Activated naive CD8-positive, alpha-beta T cell treated with anti-CD3 and anti-CD28 coated beads, Interleukin-2, amount 10 ng/mL, durations not matched to agents 7 days and 5 days (primary cell): ENCODE results near the gene EPHA6. TPM values are rescaled to one million over a fixed set of nuclear protein-coding genes. Genes with fewer than 3 reads are reported as not detected.
"Not testable (repeated sequence)": the region's sequence is repeated elsewhere in the genome, so short reads cannot be mapped to it uniquely, and the experiment has no call there.

Experiments
- ATAC-seq: fragments of 150-1000 bp; cut with Tn5 transposase; one replicate; pipeline ENCODE4 v1.10.0; 2021; ENCODE audit warnings: low read depth, moderate library complexity
- POLR2A ChIA-PET: fragments of 350-600 bp; sonication (Branson Sonifier 250); formaldehyde crosslinking; loops from one replicate; lab custom pipeline; 2021; ENCODE audit warnings: antibody characterized with exemption; lab: Charles Lee
- DNase-seq: peaks from one replicate; pipeline ENCODE4 v3.0.0; 2021
- H3K27ac Mint-ChIP-seq: one replicate; pipeline ENCODE4 v1.8.0; 2022; ENCODE audit warnings: mild to moderate bottlenecking, mixed read lengths
- H3K27me3 Mint-ChIP-seq: one replicate; pipeline ENCODE4 v1.8.0; 2022; ENCODE audit warnings: mild to moderate bottlenecking, moderate library complexity, mixed read lengths
- H3K36me3 Mint-ChIP-seq: one replicate; pipeline ENCODE4 v1.8.0; 2021; ENCODE audit warnings: mild to moderate bottlenecking, mixed read lengths
- H3K4me1 Mint-ChIP-seq: one replicate; pipeline ENCODE4 v1.8.0; 2021; ENCODE audit warnings: mixed read lengths
- H3K4me3 Mint-ChIP-seq: one replicate; pipeline ENCODE4 v1.8.0; 2022; ENCODE audit warnings: mild to moderate bottlenecking, moderate library complexity, mixed read lengths
- H3K9me3 Mint-ChIP-seq: one replicate; pipeline ENCODE4 v1.8.0; 2021; ENCODE audit warnings: mixed read lengths
- total RNA-seq, 2 experiments: library from RNA; stranded (reverse); gene quantifications; one replicate each; pipeline ENCODE4 v1.2.3, GENCODE V29; 2021

Gene EPHA6
- total RNA-seq, 2 experiments from 2014 or later = not detected

GRCh38 chr3:97515076-97515475 is 700.7 kb downstream of the EPHA6 start:
- Mint-ChIP-seq H3K4me3 (no peak overlapping the region), H3K27ac (no peak overlapping the region), H3K27me3 (no peaks in the 10 kb centered on the region), H3K9me3 (no peaks in the 10 kb centered on the region), H3K36me3 (no peaks in the 10 kb centered on the region), H3K4me1 (no peaks in the 10 kb centered on the region)
- ATAC-seq = no peak
- DNase-seq = no peak
- POLR2A ChIA-PET = no interaction called here

DNA sequence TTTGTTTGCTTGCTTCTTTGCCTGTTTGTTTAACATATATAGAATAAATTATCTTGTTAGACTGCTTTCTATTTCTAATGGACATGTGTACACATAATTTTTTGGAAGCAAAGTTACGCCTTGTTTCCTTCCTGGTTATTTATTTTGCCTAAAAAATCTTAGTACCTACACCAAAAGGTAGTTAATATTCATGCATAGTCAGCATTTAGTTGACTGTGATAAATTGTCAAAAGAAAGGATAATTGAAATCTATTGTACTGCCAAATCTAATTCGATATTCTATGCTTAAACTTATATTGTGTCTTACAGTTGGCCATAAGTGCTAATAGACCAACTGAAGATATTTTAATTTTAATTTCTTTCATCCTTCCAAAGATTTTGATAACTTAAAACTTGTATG is 716.3 kb downstream of the EPHA6 start:
- POLR2A ChIA-PET = no interaction called here
- no peaks in the 10 kb centered on the region for H3K9me3 Mint-ChIP-seq
- no peaks in the 10 kb centered on the region for H3K4me1 Mint-ChIP-seq
- no peaks in the 10 kb centered on the region for H3K27me3 Mint-ChIP-seq
- H3K27ac Mint-ChIP-seq = no peak overlapping the region
- H3K4me3 Mint-ChIP-seq = no peak overlapping the region
- ATAC-seq (no peak), DNase-seq (no peak)
- no peaks in the 10 kb centered on the region for H3K36me3 Mint-ChIP-seq

DNA sequence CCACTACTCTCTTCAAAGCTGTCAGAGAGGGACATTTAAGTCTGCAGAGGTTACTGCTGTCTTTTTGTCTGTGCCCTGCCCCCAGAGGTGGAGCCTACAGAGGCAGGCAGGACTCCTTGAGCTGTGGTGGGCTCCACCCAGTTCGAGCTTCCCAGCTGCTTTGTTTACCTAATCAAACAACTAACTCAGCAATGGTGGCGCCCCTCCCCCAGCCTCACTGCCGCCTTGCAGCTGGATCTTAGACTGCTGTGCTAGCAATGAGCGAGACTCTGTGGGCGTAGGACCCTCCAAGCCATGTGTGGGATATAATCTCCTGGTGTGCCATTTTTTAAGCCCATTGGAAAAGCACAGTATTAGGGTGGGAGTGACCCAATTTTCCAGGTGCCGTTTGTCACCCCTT is 733.2 kb downstream of the EPHA6 start:
- DNase-seq, H3K4me1 Mint-ChIP-seq, H3K4me3 Mint-ChIP-seq, POLR2A ChIA-PET, ATAC-seq, H3K27me3 Mint-ChIP-seq, H3K27ac Mint-ChIP-seq, H3K9me3 Mint-ChIP-seq, H3K36me3 Mint-ChIP-seq: not testable (repeated sequence)

DNA sequence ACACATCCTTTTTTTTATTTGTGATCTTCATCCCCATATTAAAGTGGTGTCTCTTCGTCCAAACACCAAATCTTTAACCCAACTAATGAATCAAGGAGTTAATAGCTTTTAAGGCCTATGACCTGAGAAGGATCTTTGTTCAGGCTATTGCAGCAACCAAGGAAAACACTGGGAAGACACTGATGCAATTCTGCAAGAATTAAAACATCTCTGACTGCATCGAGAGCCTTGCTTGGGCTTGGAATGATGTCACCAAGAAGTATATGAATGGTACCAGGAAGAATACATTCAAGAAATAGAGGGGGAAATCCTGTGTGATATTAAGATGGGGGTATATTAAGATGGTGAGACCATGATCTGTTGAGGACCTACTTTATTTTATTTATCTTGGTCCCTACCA is 736.0 kb downstream of the EPHA6 start:
- Mint-ChIP-seq H3K27ac (no peak overlapping the region), H3K4me3 (no peak overlapping the region), H3K4me1 (no peaks in the 10 kb centered on the region), H3K36me3 (no peaks in the 10 kb centered on the region), H3K27me3 (no peaks in the 10 kb centered on the region), H3K9me3 (no peaks in the 10 kb centered on the region)
- DNase-seq (no peak), ATAC-seq (no peak)
- POLR2A ChIA-PET = no interaction called here

- H3K4me1 Mint-ChIP-seq = no peaks in the 10 kb centered on the region
- DNase-seq (no peak), ATAC-seq (no peak)
- POLR2A ChIA-PET = no interaction called here
- H3K27me3 Mint-ChIP-seq = no peaks in the 10 kb centered on the region
- H3K36me3 Mint-ChIP-seq = no peaks in the 10 kb centered on the region
- H3K4me3 Mint-ChIP-seq = no peak overlapping the region
- no peaks in the 10 kb centered on the region for H3K9me3 Mint-ChIP-seq
- H3K27ac Mint-ChIP-seq = no peak overlapping the region
Measured at GRCh38 chr3:97552186-97552585, 737.8 kb downstream of the EPHA6 start.

DNA sequence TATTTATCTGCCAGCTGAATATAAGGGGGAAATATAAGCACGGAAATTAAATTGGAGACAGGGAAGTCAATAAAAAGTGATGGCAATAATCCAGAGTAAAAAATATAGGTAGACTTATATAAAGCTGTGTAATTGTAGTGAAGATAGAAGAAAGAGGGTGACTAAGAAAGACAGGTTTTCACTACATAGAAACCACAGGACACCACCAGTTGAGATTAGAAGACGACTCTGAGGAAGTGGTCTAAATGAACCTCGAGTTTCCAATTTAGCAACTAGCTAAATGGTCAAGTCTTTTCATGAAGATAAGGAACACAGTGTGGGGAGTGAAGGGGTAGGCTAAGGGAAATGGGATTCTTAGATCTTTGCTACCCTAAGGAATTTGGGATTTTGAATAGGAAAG is 761.3 kb downstream of the EPHA6 start:
- no peak overlapping the region for H3K4me3 Mint-ChIP-seq
- H3K27ac Mint-ChIP-seq = no peak overlapping the region
- H3K36me3 Mint-ChIP-seq = no peaks in the 10 kb centered on the region
- POLR2A ChIA-PET = no interaction called here
- H3K4me1 Mint-ChIP-seq = no peaks in the 10 kb centered on the region
- DNase-seq = no peak
- no peaks in the 10 kb centered on the region for H3K9me3 Mint-ChIP-seq
- no peaks in the 10 kb centered on the region for H3K27me3 Mint-ChIP-seq
- ATAC-seq = no peak

DNA sequence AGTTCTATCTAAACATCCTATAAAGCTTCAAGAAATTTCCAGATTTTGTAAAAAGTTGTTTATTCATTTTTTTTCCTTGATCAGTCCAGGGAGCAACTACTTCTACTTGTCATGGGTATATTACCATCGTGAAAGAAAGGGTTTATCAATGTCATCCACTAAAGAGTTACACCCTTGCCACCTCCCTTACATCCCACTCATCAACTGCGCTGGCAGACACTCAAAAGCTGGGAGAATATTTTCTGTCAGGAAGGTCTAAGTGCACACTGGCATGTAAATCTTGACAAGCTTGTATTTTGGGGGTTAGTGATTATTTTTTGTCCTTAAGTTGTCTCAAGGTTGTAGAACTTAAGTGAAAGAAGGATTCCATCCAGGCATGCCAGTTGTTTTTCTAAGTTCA is 761.8 kb downstream of the EPHA6 start:
- no peak for ATAC-seq
- no peaks in the 10 kb centered on the region for H3K4me1 Mint-ChIP-seq
- H3K4me3 Mint-ChIP-seq = no peak overlapping the region
- no peaks in the 10 kb centered on the region for H3K27me3 Mint-ChIP-seq
- H3K9me3 Mint-ChIP-seq = no peaks in the 10 kb centered on the region
- no peak for DNase-seq
- no peak overlapping the region for H3K27ac Mint-ChIP-seq
- POLR2A ChIA-PET = no interaction called here
- no peaks in the 10 kb centered on the region for H3K36me3 Mint-ChIP-seq

DNA sequence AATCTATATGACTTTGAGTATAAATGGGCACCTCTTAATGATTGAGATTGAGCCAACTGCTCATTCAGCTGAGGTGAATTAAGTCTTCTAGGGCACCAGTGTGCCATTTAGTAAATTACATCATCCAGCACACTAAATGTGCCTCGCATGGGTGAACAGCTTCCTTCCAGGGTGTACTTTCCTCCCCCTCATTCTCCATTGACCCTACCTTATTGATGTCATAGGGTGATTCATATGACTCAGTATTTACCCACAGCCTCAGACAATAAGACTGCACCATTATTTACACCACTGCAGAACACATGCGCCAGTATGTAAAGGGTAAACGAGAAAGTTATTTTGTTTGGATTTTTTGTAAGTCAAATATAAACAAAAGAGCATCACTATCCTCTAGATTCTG is 765.0 kb downstream of the EPHA6 start:
- no peaks in the 10 kb centered on the region for H3K4me1 Mint-ChIP-seq
- no peaks in the 10 kb centered on the region for H3K9me3 Mint-ChIP-seq
- DNase-seq = no peak
- H3K27me3 Mint-ChIP-seq = no peaks in the 10 kb centered on the region
- no peak overlapping the region for H3K27ac Mint-ChIP-seq
- no peak for ATAC-seq
- H3K4me3 Mint-ChIP-seq = no peak overlapping the region
- H3K36me3 Mint-ChIP-seq = no peaks in the 10 kb centered on the region
- POLR2A ChIA-PET = no interaction called here

DNA sequence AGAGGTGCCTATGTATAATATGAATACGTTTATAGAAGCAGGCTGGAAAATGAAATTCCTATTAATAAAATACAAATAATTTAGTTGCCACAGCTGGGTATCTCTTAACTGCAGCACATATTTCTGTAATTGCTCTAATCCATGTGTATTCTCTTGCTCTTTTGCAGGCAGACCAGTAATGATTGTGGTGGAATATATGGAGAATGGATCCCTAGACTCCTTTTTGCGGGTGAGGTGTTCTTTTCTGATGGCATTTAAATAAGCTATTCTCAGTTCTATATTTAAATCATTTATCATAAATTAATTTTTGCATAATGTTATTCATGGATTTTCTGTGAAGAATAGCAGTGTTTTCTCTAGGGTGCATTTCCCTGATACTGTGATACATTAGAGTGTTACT is 796.2 kb downstream of the EPHA6 start:
- H3K4me1 Mint-ChIP-seq = peaks cover 2% of the 10 kb centered on the region
- no peaks in the 10 kb centered on the region for H3K27me3 Mint-ChIP-seq
- no peaks in the 10 kb centered on the region for H3K36me3 Mint-ChIP-seq
- DNase-seq (no peak), ATAC-seq (no peak)
- H3K4me3 Mint-ChIP-seq = no peak overlapping the region
- POLR2A ChIA-PET = no interaction called here
- H3K9me3 Mint-ChIP-seq = no peaks in the 10 kb centered on the region
- no peak overlapping the region for H3K27ac Mint-ChIP-seq

GRCh38 chr3:97612632-97613031 is 798.2 kb downstream of the EPHA6 start:
- Mint-ChIP-seq H3K9me3 (no peaks in the 10 kb centered on the region), H3K4me1 (peaks cover 2% of the 10 kb centered on the region), H3K4me3 (no peak overlapping the region), H3K36me3 (no peaks in the 10 kb centered on the region), H3K27ac (no peak overlapping the region), H3K27me3 (no peaks in the 10 kb centered on the region)
- ATAC-seq (no peak), DNase-seq (no peak)
- POLR2A ChIA-PET = no interaction called here

DNA sequence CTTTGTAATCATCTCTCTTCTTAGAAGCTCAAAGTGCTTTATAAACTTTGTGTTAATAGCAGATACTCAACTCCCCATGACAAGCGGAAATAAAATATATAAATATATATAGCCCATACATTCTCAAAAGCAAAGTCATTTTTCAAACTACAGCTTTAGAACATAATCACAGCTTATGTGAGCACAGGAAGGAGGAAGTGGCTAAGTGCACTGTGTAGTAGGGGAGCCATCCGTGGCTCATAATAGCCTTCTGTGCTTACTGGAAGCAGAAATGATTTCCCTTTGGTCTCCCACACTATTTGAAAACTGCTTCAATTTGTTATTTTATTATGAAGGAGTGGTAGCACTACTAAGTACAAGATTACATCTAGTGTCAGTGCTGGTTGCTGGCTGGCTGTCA is 798.7 kb downstream of the EPHA6 start:
- Mint-ChIP-seq H3K4me1 (peaks cover 2% of the 10 kb centered on the region), H3K27ac (no peak overlapping the region)

GRCh38 chr3:97620514-97620913 is 806.1 kb downstream of the EPHA6 start:
- H3K36me3 Mint-ChIP-seq, POLR2A ChIA-PET, H3K27ac Mint-ChIP-seq, DNase-seq, ATAC-seq, H3K4me3 Mint-ChIP-seq, H3K27me3 Mint-ChIP-seq, H3K9me3 Mint-ChIP-seq, H3K4me1 Mint-ChIP-seq: not testable (repeated sequence)

More for the DNA sequence above, 798.7 kb downstream of the EPHA6 start:
- Mint-ChIP-seq H3K4me3 (no peak overlapping the region), H3K36me3 (no peaks in the 10 kb centered on the region), H3K9me3 (no peaks in the 10 kb centered on the region), H3K27me3 (no peaks in the 10 kb centered on the region)
- ATAC-seq (no peak), DNase-seq (no peak)
- POLR2A ChIA-PET = no interaction called here

DNA sequence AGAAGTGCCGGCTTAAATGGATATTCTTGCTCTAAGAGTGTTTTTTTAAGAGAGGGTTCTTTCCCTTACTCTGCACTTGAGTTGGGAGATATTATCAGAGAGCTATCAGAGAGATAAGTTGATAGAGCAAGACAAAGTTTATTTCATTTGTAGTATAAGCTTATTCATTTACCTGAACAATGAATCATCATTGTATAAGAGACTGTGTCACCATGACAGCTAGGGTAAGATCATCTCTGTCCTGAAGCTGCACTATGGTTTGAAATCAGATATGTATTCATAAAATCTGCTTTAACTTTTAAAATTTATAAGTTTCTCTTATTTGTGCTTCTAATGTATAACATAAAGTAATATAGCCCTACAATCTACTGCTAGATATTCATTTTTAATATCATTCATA is 822.1 kb downstream of the EPHA6 start:
- no peaks in the 10 kb centered on the region for H3K4me1 Mint-ChIP-seq
- no peaks in the 10 kb centered on the region for H3K9me3 Mint-ChIP-seq
- ATAC-seq (no peak), DNase-seq (no peak)
- POLR2A ChIA-PET = no interaction called here
- H3K27me3 Mint-ChIP-seq = no peaks in the 10 kb centered on the region
- no peak overlapping the region for H3K4me3 Mint-ChIP-seq
- no peak overlapping the region for H3K27ac Mint-ChIP-seq
- no peaks in the 10 kb centered on the region for H3K36me3 Mint-ChIP-seq

GRCh38 chr3:97646932-97647331 is 832.5 kb downstream of the EPHA6 start:
- ATAC-seq = no peak
- no peak for DNase-seq
- no peaks in the 10 kb centered on the region for H3K9me3 Mint-ChIP-seq
- no peak overlapping the region for H3K27ac Mint-ChIP-seq
- POLR2A ChIA-PET = no interaction called here
- no peaks in the 10 kb centered on the region for H3K36me3 Mint-ChIP-seq
- H3K4me3 Mint-ChIP-seq = no peak overlapping the region
- H3K27me3 Mint-ChIP-seq = no peaks in the 10 kb centered on the region
- no peaks in the 10 kb centered on the region for H3K4me1 Mint-ChIP-seq

DNA sequence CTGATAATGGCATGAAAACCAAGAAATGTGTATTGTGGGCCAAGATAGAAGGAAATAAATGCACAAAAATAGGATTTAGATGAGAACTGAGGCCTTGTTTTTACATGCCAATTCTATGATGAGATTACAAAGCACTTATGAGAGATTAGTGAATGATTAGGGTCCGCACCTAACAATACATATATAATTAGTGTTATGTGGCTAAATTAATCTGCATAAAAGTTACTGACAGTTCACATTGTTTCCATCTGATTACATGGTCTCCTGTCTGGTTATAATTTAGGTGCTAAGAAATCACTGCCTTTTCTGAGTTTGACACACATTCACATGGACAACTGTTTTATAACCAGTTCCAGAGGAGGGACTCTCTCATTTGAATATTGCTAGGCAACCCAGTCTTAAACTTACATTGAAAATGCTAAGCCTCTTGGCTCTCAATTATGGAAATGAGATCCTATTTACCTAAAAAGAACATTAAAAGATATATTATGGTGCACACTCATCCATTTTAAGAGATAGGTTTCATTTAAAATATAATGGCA is 833.1 kb downstream of the EPHA6 start:
- Mint-ChIP-seq H3K4me1 (no peaks in the 10 kb centered on the region), H3K27ac (no peak overlapping the region), H3K4me3 (no peak overlapping the region), H3K27me3 (no peaks in the 10 kb centered on the region), H3K9me3 (no peaks in the 10 kb centered on the region), H3K36me3 (no peaks in the 10 kb centered on the region)
- ATAC-seq (no peak), DNase-seq (no peak)
- POLR2A ChIA-PET = no interaction called here
